Activated CD8-positive, alpha-beta memory T cell treated with anti-CD3 and anti-CD28 coated beads, Interleukin-2, amount 10 ng/mL, durations not matched to agents 7 days and 5 days (primary cell): ENCODE data around the gene ZFAND2A. TPM values are rescaled to one million over a fixed set of nuclear protein-coding genes. Genes with fewer than 3 reads are reported as not detected.

Experiments used
- ATAC-seq: fragments of 150-1000 bp; cut with Tn5 transposase; one replicate; pipeline ENCODE4 v1.10.0; 2021; ENCODE audit warnings: moderate library complexity
- CTCF ChIA-PET: fragments of 350-600 bp; sonication (Branson Sonifier 250); formaldehyde crosslinking; loops from one replicate; lab custom pipeline; 2021; ENCODE audit warnings: antibody characterized with exemption; lab: Charles Lee
- DNase-seq: peaks from one replicate; pipeline ENCODE4 v3.0.0-alpha.2; 2020
- H3K27ac Mint-ChIP-seq: one replicate; pipeline ENCODE4 v1.8.0; 2021; ENCODE audit warnings: mild to moderate bottlenecking, mixed read lengths
- H3K27me3 Mint-ChIP-seq: one replicate; pipeline ENCODE4 v1.8.0; 2021; ENCODE audit warnings: mixed read lengths
- H3K36me3 Mint-ChIP-seq: one replicate; pipeline ENCODE4 v1.8.0; 2021; ENCODE audit warnings: mild to moderate bottlenecking, mixed read lengths
- H3K4me1 Mint-ChIP-seq: one replicate; pipeline ENCODE4 v1.8.0; 2021; ENCODE audit warnings: mixed read lengths
- H3K4me3 Mint-ChIP-seq: one replicate; pipeline ENCODE4 v1.8.0; 2021; ENCODE audit warnings: mild to moderate bottlenecking, moderate library complexity, mixed read lengths
- H3K9me3 Mint-ChIP-seq: one replicate; pipeline ENCODE4 v1.8.0; 2022; ENCODE audit warnings: low read depth, mixed read lengths
- total RNA-seq, 2 experiments: library from RNA; stranded (reverse); gene quantifications; one replicate each; pipeline ENCODE4 v1.2.3, GENCODE V29; 2021

ZFAND2A gene
- total RNA-seq, 2 experiments from 2014 or later, result 23.8 to 23.9 TPM

DNA sequence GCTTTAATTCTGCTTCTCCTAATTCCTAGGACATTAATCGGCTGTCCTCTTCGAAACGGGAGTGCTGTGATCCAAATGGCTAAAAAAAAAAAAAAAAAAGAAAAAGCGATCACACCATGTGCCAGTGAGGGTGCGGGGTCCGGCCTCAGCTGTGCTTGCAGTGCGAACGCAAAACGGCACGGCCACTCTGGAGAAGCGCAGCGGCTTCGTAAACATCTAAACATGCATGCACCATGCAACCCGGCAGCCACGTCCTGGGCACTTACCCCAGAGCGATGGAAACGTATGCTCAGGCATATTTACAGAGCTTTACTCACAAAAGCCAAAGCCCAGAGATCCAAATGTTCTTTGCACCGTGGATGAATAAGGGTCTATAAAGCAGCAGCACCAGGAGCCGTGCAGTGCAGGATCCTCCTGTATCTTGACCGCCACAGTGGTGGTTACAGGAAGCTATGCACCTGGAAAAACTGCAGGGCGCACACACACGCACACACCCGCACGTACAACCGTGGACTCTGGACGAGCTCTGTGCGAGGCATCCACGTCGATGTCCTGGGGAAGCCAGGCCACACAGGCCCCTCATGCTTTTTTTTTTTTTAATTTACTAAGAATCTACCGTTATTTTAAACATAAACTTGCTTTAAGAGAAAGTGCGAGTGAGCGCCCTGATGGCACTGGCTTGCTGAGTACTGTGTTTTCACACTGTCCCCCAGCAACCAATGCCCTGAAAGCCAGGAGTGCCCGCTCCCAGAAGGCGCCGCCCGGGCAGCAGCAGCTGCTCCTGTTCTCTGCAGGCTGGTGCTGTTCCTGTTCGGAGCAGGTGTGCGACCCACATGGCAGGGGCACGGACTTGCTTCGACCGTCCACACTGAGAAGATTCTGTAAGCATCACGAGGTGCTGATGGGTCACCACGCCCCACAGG lies 47.1 kb downstream of the ZFAND2A start:
- Mint-ChIP-seq H3K4me3 (no peak overlapping the region), H3K36me3 (no peaks in the 10 kb centered on the region), H3K9me3 (no peaks in the 10 kb centered on the region), H3K27ac (no peak overlapping the region), H3K4me1 (no peaks in the 10 kb centered on the region), H3K27me3 (no peaks in the 10 kb centered on the region)
- CTCF ChIA-PET, result interaction anchor here (0.7 to 1.0 kb wide), 4 partner anchors 10 to 280 kb away, joined by 3 to 6 read pairs (median 4); no protein-coding TSS in a partner anchor
- ATAC-seq (no peak), DNase-seq (no peak)

DNA sequence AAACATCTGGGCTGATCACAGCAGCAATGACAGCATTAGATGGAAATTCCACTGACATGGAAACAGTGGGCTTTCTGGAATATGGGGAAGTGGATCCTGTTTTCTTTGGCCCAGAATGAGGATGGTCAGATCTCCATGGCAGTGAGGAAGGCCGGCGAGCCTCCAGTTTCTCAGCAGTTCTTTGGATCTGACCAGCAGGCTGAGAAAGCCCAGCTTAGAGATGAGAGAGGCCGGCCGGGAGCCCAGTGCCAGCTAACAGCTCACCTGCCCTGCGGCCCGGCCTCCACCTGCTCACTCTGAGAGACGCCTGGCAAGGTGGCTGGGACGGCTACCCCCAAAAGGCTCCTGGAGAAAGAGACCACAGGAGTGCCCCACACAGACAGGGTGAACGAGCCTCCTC lies 47.9 kb downstream of the ZFAND2A start:
- Mint-ChIP-seq H3K4me3 (no peak overlapping the region), H3K9me3 (no peaks in the 10 kb centered on the region), H3K36me3 (no peaks in the 10 kb centered on the region), H3K4me1 (no peaks in the 10 kb centered on the region), H3K27ac (no peak overlapping the region), H3K27me3 (no peaks in the 10 kb centered on the region)
- ATAC-seq (no peak), DNase-seq (no peak)
- CTCF ChIA-PET, result interaction anchor here (0.7 to 0.9 kb wide), 3 partner anchors 9 to 280 kb away, joined by 3 to 6 read pairs (median 3); no protein-coding TSS in a partner anchor

DNA sequence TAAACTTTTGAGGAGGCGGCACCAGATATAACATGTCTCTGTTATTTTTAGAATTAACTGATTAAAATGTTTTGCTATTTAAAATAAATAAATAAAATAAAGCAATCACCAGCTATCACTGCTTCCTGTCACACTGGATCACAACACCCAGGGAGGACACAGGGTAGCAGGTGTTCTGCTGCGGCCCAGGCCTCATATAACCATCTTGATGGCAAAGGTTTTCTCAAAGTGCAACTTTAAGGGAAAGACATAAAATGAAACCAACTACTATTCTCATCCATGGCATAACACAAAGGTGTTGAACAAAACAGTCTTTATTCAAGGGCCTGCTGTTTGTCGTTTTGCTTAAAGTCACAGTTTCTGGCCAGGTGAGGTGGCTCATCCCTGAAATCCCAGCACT lies 48.8 kb downstream of the ZFAND2A start:
- H3K27ac Mint-ChIP-seq, result no peak overlapping the region
- H3K36me3 Mint-ChIP-seq, result no peaks in the 10 kb centered on the region
- ATAC-seq (no peak), DNase-seq (no peak)
- CTCF ChIA-PET, result no interaction called here
- H3K4me1 Mint-ChIP-seq, result no peaks in the 10 kb centered on the region
- H3K4me3 Mint-ChIP-seq, result no peak overlapping the region
- no peaks in the 10 kb centered on the region for H3K9me3 Mint-ChIP-seq
- no peaks in the 10 kb centered on the region for H3K27me3 Mint-ChIP-seq

DNA sequence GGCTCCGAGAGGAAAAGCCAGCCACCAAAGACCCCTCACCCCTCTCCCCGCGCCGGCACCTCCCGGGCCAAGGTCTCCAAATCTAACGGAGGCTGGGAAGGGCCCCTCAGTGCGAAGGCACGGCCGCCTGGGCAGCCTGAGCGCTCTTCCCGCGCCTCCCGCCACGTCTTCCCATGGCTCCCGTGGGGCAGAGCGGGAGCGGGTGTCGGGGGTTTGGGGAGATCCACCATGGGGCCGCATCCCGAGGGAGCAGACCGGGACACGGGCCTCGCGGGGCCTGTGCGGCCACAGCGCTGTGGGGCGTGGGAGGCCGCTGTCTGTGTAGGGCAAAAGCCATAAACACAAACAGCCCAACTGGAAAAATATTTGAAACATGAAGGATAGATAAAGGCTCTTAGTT lies 49.6 kb downstream of the ZFAND2A start:
- Mint-ChIP-seq H3K36me3 (no peaks in the 10 kb centered on the region), H3K9me3 (no peaks in the 10 kb centered on the region), H3K27me3 (no peaks in the 10 kb centered on the region), H3K27ac (no peak overlapping the region), H3K4me1 (no peaks in the 10 kb centered on the region), H3K4me3 (no peak overlapping the region)
- DNase-seq, result no peak
- CTCF ChIA-PET, result no interaction called here
- no peak for ATAC-seq

DNA sequence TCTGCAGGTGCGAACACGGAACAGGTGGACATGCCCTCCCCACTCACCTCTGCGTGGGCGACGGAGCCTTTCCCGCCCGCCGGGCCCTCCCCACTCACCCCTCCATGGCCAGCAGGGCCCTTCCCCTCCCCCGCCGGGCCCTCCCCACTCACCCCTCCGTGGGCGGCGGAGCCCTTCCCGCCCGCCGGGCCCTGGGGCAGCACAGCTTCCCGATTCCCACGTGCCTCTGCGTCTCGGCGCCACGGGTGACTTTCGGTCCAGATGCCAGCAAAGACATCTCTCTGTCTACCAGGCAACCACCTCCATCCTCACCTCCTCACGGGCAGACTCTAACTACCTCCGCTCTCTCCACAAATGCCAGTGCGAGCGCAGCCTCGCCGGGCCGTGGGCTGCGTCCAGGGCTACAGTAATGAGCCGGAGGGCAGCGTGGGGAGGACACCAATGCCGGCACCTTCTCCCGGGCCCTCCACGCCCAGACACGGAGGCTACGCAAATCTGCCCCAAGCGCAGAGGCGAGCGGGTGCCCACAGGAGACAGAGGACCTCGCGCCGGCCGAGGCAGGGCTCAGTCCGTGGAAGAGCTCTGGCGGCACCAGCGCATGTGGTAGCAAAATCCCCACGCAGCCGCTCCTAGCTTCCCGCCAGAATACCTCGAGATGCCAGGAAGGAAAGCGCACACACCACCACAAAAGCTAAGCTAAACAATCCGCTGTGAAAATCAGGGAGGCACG lies 50.2 kb downstream of the ZFAND2A start:
- H3K27me3 Mint-ChIP-seq, result no peaks in the 10 kb centered on the region
- no peak overlapping the region for H3K27ac Mint-ChIP-seq
- CTCF ChIA-PET, result no interaction called here
- H3K4me3 Mint-ChIP-seq, result no peak overlapping the region
- H3K9me3 Mint-ChIP-seq, result no peaks in the 10 kb centered on the region
- H3K4me1 Mint-ChIP-seq, result peaks cover 4% of the 10 kb centered on the region
- ATAC-seq (no peak), DNase-seq (no peak)
- no peaks in the 10 kb centered on the region for H3K36me3 Mint-ChIP-seq

DNA sequence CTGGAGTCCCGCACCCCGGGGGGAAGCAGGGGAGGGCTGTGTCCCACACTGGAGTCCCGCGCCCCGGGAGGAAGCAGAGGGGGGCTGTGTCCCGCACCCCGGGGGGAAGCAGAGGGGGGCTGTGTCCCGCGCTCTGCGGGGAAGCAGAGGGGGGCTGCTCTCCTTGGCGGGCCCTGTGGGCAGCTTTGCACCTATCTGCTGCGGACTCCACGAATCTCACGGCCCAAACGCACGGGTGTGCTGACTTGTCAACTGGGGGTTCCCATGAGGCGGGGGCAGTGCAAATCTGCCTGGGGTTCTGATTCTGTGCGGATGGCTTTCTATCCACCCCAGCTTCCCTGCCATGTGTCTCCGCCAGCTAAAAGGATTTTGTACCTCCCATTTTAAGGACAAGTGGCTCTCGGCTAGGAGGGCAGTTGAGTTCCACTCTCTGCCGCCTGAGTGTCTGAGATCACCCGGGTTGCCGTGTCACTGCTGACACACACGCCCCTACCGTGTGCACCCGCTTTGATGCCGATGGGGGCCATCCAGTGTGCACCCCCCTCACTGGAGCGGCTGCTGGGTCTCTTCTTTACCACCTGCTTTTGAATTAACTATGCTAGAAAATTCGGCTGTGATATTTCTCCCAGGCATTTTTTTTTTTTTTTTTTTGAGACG lies 51.6 kb downstream of the ZFAND2A start:
- Mint-ChIP-seq H3K27me3 (no peaks in the 10 kb centered on the region), H3K27ac (no peak overlapping the region), H3K36me3 (no peaks in the 10 kb centered on the region), H3K4me1 (peaks cover 18% of the 10 kb centered on the region), H3K9me3 (no peaks in the 10 kb centered on the region), H3K4me3 (no peak overlapping the region)
- DNase-seq (no peak), ATAC-seq (no peak)
- CTCF ChIA-PET, result interaction anchor here (0.7 kb wide), 1 partner anchor 17 kb away, joined by 3 read pairs; no protein-coding TSS in a partner anchor

DNA sequence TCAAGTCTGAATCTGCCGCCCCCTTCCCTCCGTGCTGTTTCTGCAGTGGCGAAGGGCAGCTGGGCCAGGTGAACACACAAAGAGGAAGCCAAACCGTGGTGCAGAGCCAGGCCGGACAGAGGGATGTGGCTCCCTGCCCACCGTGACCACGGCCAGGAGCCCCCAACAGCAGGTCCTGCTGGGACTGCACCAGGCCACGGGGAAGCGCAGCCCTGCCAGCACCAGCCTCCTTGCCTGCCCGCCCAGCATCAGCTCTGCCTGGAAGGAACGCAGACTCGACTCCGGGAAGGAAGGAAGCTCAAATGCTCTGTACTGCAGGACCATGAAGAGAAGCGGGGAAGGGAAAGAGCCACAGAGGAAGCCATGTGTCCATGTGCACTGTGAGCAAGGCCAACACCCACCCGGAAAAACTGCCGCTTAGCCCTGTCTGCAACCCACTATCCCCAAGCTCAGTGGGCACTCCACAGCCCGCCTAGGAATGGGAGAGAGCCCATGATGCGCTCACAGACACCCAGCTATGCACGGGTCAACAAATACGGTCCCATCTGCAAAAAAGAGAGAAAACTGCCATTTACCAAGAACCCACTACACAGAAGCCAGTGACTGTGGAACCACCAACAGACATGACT lies 53.1 kb downstream of the ZFAND2A start:
- DNase-seq (no peak), ATAC-seq (no peak)
- Mint-ChIP-seq H3K27me3 (no peaks in the 10 kb centered on the region), H3K4me3 (no peak overlapping the region), H3K36me3 (no peaks in the 10 kb centered on the region), H3K27ac (no peak overlapping the region), H3K9me3 (no peaks in the 10 kb centered on the region), H3K4me1 (peaks cover 28% of the 10 kb centered on the region)
- CTCF ChIA-PET, result no interaction called here

DNA sequence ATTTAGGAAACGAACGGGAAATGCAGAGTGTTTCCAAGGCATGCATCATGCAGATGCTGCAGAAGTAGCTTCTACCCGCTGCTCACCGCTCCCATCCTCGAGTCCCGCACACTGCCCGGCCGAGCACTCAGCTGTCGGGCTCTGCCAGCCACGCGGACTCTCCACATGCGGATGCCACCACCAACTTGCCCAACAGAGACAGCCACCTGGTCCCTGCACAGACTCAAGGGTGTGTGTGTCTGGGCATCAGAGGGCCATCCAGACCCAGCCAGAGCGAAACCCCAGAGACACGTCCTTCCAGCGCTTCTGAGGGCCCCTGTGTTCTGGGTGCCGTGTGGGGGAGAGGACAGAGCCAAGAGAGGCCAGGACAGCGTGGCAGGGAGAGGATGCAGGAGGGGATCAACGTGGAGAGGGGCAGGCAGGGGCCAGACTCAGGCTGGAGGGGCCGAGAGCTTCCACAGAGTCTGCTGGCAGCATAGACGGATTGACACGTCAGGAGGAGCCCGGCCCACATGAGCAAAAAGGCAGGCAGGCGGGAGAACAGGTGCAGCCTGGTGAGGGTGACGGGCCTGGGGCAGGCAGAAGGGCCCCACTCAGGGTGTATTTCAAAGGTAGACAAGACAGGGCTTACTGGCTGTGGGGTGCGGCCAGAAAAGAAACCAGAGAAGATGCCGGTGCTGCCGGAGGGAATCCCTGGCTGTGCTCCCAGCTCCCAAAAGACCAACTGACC lies 53.8 kb downstream of the ZFAND2A start:
- Mint-ChIP-seq H3K4me1 (peaks cover 28% of the 10 kb centered on the region), H3K9me3 (no peaks in the 10 kb centered on the region), H3K27me3 (no peaks in the 10 kb centered on the region), H3K4me3 (no peak overlapping the region), H3K36me3 (no peaks in the 10 kb centered on the region), H3K27ac (no peak overlapping the region)
- CTCF ChIA-PET, result interaction anchor here (4.5 kb wide), 1 partner anchor 113 kb away, joined by 29 read pairs; no protein-coding TSS in a partner anchor
- ATAC-seq, result no peak
- DNase-seq, result no peak

DNA sequence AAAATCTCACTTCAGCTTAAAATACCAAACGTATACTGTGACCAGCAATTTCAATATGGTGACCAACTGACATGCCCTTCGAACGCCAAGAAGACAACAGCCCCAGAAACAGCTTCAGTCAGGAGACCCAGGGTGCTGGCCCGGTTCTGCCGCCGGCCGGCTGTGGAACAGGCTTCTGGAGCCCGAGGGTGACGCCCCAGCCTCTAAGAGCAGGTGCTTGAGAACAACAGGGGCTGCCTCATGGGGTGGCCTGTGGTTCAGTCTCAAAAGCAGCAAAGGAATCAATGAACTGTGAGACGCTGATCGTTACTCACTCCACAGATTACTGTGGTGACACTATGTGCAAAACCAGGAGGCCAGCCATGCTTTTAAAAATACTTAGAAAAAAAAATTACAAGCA lies 54.8 kb downstream of the ZFAND2A start:
- CTCF ChIA-PET, result interaction anchor here (2.6 to 4.5 kb wide), 4 partner anchors 18 to 112 kb away, joined by 17 to 29 read pairs (median 20); partner anchors contain the start of gene GPER1
- Mint-ChIP-seq H3K27ac (peak overlapping the region; percentile 8), H3K27me3 (no peaks in the 10 kb centered on the region), H3K36me3 (no peaks in the 10 kb centered on the region), H3K4me3 (no peak overlapping the region), H3K9me3 (no peaks in the 10 kb centered on the region), H3K4me1 (peaks cover 28% of the 10 kb centered on the region)
- ATAC-seq (no peak), DNase-seq (no peak)

DNA sequence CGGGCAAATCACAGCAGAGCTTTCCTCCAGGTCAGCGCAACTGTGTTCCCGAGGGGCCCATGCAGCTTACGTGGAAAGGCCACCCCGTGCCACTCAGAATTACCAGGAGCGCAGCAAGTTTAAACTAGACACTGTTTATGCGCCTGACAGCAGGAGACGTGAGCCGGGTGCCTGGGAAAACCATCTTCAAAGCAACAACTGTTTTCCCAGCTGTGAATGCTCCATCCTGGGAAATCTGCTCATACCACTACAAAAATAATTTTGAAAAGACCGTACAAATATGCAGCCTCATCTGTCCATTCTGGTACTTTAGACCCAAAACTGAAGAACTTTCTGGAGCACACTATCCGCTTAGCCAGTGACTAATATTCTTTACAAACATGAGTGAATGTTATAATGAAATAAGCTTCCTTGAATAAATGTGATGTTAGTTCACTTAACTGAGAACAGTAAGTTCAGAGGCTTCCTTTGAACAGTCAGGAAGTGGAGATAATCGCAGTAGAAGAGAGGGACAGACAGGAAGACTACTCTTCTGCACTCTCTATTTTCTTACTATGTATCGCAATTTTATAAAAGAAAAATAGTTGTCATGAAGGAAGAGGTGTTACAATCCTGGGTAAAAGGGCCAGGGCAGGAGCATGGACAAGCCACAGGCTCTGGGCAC lies 55.3 kb downstream of the ZFAND2A start:
- Mint-ChIP-seq H3K4me1 (peaks cover 28% of the 10 kb centered on the region), H3K4me3 (no peak overlapping the region), H3K9me3 (no peaks in the 10 kb centered on the region), H3K36me3 (no peaks in the 10 kb centered on the region), H3K27me3 (no peaks in the 10 kb centered on the region), H3K27ac (no peak overlapping the region)
- ATAC-seq, result no peak
- no peak for DNase-seq
- CTCF ChIA-PET, result interaction anchor here (2.6 to 4.5 kb wide), 5 partner anchors 17 to 111 kb away, joined by 12 to 29 read pairs (median 19); partner anchors contain the start of gene GPER1

DNA sequence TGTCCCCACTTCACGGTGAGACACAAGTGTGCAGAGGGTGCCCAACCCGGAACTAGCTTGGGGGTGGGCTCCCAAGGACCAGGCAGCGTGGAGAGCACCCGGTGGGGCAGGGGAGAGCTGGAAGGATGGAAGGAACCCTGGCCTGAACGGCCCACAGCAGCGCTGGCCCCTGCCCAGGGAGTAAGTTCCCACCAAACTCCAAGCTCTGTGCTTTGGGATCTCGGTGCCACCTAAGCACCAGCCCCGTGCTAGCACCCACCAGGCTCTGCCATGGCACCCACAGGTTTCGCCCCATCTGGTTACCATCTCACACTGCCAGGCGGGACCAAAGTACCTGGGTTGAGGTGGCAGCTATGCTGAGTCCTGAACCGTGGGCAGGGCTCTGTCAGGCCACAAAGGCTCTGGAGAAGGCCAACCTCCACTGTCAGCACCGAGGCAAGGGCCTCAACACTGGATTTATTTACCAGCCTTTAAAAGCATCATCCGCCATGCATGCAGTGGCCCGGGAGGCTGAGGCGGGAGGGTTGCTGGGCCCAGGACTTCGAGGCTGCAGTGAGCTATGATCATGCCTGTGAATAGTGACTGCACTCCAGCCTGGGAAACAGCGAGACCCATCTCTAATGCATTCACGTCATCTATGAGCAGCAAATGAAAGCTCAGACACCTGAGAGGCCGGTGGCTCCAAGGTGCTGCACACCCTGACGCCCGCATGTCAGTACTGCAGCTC lies 56.0 kb downstream of the ZFAND2A start:
- no peak for DNase-seq
- Mint-ChIP-seq H3K9me3 (no peaks in the 10 kb centered on the region), H3K27ac (peak overlapping the region; percentile 83), H3K4me1 (peaks cover 28% of the 10 kb centered on the region), H3K4me3 (peak overlapping the region; percentile 60), H3K27me3 (no peaks in the 10 kb centered on the region), H3K36me3 (no peaks in the 10 kb centered on the region)
- ATAC-seq, result no peak
- CTCF ChIA-PET, result interaction anchor here (1.3 to 4.5 kb wide), 7 partner anchors 17 to 111 kb away, joined by 4 to 29 read pairs (median 17); partner anchors contain the start of gene GPER1
